Testis (tissue), 3 donors: ENCODE data around the gene CCDC152. TPM values are rescaled to one million over a fixed set of nuclear protein-coding genes. Genes with fewer than 3 reads are reported as not detected.

ENCODE experiments used
- DNase-seq: peaks from one replicate; pipeline ENCODE4 v3.0.0-alpha.2; 2019
- H3K27ac ChIP-seq, 2 donors: fragments of 200-600 bp; sonication (generic); one replicate each; pipeline ENCODE4 v1.5.1; 2019
- H3K27me3 ChIP-seq: fragments of 200-600 bp; sonication (generic); one replicate; pipeline ENCODE4 v1.5.1; 2019
- H3K36me3 ChIP-seq: fragments of 200-600 bp; sonication (generic); one replicate; pipeline ENCODE4 v1.5.1; 2017; ENCODE audit warnings: low read depth; ENCODE audit errors: missing control alignments
- H3K4me1 ChIP-seq: fragments of 200-600 bp; sonication (generic); one replicate; pipeline ENCODE4 v1.5.1; 2019
- H3K4me3 ChIP-seq, 2 donors: fragments of 200-600 bp; sonication (generic); one replicate each; pipeline ENCODE4 v1.5.1; 2017 to 2019
- H3K9me3 ChIP-seq: fragments of 200-600 bp; sonication (generic); one replicate; pipeline ENCODE4 v1.5.1; 2017
- CTCF ChIP-seq, 3 experiments: fragments of 450-650 bp in 2 of 3; fragments of 200-600 bp in 1 of 3; sonication (generic) in 1 of 3; IDR thresholded peaks; one replicate each; pipeline ENCODE4 v1.5.1; 2016 to 2019; ENCODE audit warnings: antibody characterized with exemption in 3 of 3, mild to moderate bottlenecking in 2 of 3, moderate library complexity in 1 of 3
- POLR2A ChIP-seq: fragments of 450-650 bp; IDR thresholded peaks from one replicate; pipeline ENCODE4 v1.6.1; 2017; ENCODE audit warnings: antibody characterized with exemption, mild to moderate bottlenecking, moderate library complexity
- WGBS, 2 donors: methylation state at CpG; one replicate each; pipeline ENCODE4 v1.1.5; 2018; 5-methylcytosine and 5-hydroxymethylcytosine counted together
- intact Hi-C: fragments of 100-400 bp; cut with DNase I; formaldehyde crosslinking; loops from one replicate; pipeline ENCODE4 v1.15.1; 2023; ENCODE audit warnings: low total_unique reads
- polyA plus RNA-seq: library from polyadenylated mRNA; stranded (reverse); fragments of 350-450 nt; fragmentation: Illumina TruSeq; extraction: RNeasy Lipid Tissue Mini Kit (QIAGEN cat#74804); gene quantifications from one replicate; pipeline ENCODE4 v1.2.3, GENCODE V29; 2014; ENCODE audit warnings: low read depth, low replicate concordance; ENCODE audit not compliant: insufficient read depth
- total RNA-seq, 2 donors: library from RNA; depleted of rRNA; stranded (reverse); fragments of >200 nt; gene quantifications; one replicate each; pipeline ENCODE4 v1.2.3, GENCODE V29; 2016

CCDC152 gene
- total and polyA plus RNA-seq, 3 donors from 2014 or later, result 1.4 to 5.2 (median 2.4) TPM

GRCh38 chr5:42830924-42831323 is 74.3 kb downstream of the CCDC152 start:
- Histone ChIP-seq H3K9me3 (no peaks in the 10 kb centered on the region), H3K27ac (no peak overlapping the region), H3K27me3 (no peaks in the 10 kb centered on the region), H3K36me3 (no peaks in the 10 kb centered on the region), H3K4me3 (no peak overlapping the region), H3K4me1 (no peaks in the 10 kb centered on the region)
- intact Hi-C loops, result no loop called here
- WGBS, 2 donors, result 82 to 95% methylated on average over 2 of the region's 2 CpGs
- no peak for TF ChIP-seq CTCF (IDR thresholded peaks at IDR 0.05)
- TF ChIP-seq POLR2A, result no peak
- DNase-seq, result no peak

- intact Hi-C loops, result no loop called here
- 97 to 100% methylated on average over 5 of the region's 5 CpGs for WGBS, 2 donors
- no peak overlapping the region for H3K4me3 ChIP-seq
- TF ChIP-seq POLR2A (no peak), CTCF (IDR thresholded peaks at IDR 0.05) (no peak)
- H3K9me3 ChIP-seq, result no peaks in the 10 kb centered on the region
- H3K4me1 ChIP-seq, result no peaks in the 10 kb centered on the region
- no peak for DNase-seq
- no peaks in the 10 kb centered on the region for H3K36me3 ChIP-seq
- no peak overlapping the region for H3K27ac ChIP-seq
- no peaks in the 10 kb centered on the region for H3K27me3 ChIP-seq
Observed at GRCh38 chr5:42832060-42832459, 75.4 kb downstream of the CCDC152 start.

- Histone ChIP-seq H3K4me1 (peaks cover 5% of the 10 kb centered on the region), H3K27me3 (no peaks in the 10 kb centered on the region), H3K4me3 (no peak overlapping the region), H3K27ac (no peak overlapping the region), H3K36me3 (no peaks in the 10 kb centered on the region), H3K9me3 (no peaks in the 10 kb centered on the region)
- DNase-seq, result no peak
- TF ChIP-seq POLR2A (no peak), CTCF (IDR thresholded peaks at IDR 0.05) (no peak)
- intact Hi-C loops, result no loop called here
- 84 to 87% methylated on average over 8 to 13 of the region's 25 CpGs for WGBS, 2 donors
Observed at GRCh38 chr5:42836070-42836769, 79.6 kb downstream of the CCDC152 start.

GRCh38 chr5:42837601-42838000 is 81.0 kb downstream of the CCDC152 start:
- H3K4me1 ChIP-seq, result peaks cover 13% of the 10 kb centered on the region
- intact Hi-C loops, result no loop called here
- WGBS, 2 donors, result 79 to 87% methylated on average over 3 of the region's 3 CpGs

More at GRCh38 chr5:42837601-42838000, 81.0 kb downstream of the CCDC152 start:
- H3K27ac ChIP-seq, result no peak overlapping the region
- no peak for DNase-seq
- no peaks in the 10 kb centered on the region for H3K27me3 ChIP-seq
- H3K9me3 ChIP-seq, result no peaks in the 10 kb centered on the region
- TF ChIP-seq POLR2A, result no peak
- no peak for TF ChIP-seq CTCF (IDR thresholded peaks at IDR 0.05)
- no peaks in the 10 kb centered on the region for H3K36me3 ChIP-seq
- H3K4me3 ChIP-seq, result no peak overlapping the region
